Mesothelial cell of epicardium (in vitro differentiated cells): Measurements from ENCODE around the gene OGFOD3. TPM values are rescaled to one million over a fixed set of nuclear protein-coding genes. Genes with fewer than 3 reads are reported as not detected.

Experiments used
- DNase-seq, 2 experiments: peaks; one replicate each; pipeline ENCODE4 v3.0.0; 2021; ENCODE audit warnings: low spot score in 2 of 2; ENCODE audit not compliant: unreplicated experiment in 2 of 2
- H3K27ac Mint-ChIP-seq: 2 replicates; pipeline ENCODE4 v1.8.0; 2021; ENCODE audit warnings: mixed read lengths
- H3K27me3 Mint-ChIP-seq: 2 replicates; pipeline ENCODE4 v1.8.0; 2021; ENCODE audit warnings: low read depth, mixed read lengths
- H3K36me3 Mint-ChIP-seq: 2 replicates; pipeline ENCODE4 v1.8.0; 2021; ENCODE audit warnings: mixed read lengths
- H3K4me1 Mint-ChIP-seq: 2 replicates; pipeline ENCODE4 v1.8.0; 2021; ENCODE audit warnings: mixed read lengths
- H3K4me3 Mint-ChIP-seq: 2 replicates; pipeline ENCODE4 v1.8.0; 2021; ENCODE audit warnings: mild to moderate bottlenecking, moderate library complexity, mixed read lengths
- H3K9me3 Mint-ChIP-seq: 2 replicates; pipeline ENCODE4 v1.8.0; 2021; ENCODE audit warnings: mixed read lengths
- CTCF ChIP-seq: fragments of 200-600 bp; sonication (generic); IDR thresholded peaks from one replicate; pipeline ENCODE4 v1.5.0; 2021; ENCODE audit warnings: antibody characterized with exemption; ENCODE audit not compliant: unreplicated experiment
- total RNA-seq: library from RNA; stranded (reverse); gene quantifications from 3 replicates; pipeline ENCODE4 v1.2.1, GENCODE V29; 2021

OGFOD3 gene
- total RNA-seq, 1 donor from 2014 or later = 36.6 TPM

GRCh38 chr17:82405051-82405450 lies 13.3 kb downstream of the OGFOD3 start:
- no peaks in the 10 kb centered on the region for H3K9me3 Mint-ChIP-seq
- no peak overlapping the region for H3K27ac Mint-ChIP-seq
- peaks cover 27% of the 10 kb centered on the region for H3K36me3 Mint-ChIP-seq
- DNase-seq = no peak
- H3K4me1 Mint-ChIP-seq = no peaks in the 10 kb centered on the region
- H3K4me3 Mint-ChIP-seq = no peak overlapping the region
- no peaks in the 10 kb centered on the region for H3K27me3 Mint-ChIP-seq
- TF ChIP-seq CTCF = no peak

DNA sequence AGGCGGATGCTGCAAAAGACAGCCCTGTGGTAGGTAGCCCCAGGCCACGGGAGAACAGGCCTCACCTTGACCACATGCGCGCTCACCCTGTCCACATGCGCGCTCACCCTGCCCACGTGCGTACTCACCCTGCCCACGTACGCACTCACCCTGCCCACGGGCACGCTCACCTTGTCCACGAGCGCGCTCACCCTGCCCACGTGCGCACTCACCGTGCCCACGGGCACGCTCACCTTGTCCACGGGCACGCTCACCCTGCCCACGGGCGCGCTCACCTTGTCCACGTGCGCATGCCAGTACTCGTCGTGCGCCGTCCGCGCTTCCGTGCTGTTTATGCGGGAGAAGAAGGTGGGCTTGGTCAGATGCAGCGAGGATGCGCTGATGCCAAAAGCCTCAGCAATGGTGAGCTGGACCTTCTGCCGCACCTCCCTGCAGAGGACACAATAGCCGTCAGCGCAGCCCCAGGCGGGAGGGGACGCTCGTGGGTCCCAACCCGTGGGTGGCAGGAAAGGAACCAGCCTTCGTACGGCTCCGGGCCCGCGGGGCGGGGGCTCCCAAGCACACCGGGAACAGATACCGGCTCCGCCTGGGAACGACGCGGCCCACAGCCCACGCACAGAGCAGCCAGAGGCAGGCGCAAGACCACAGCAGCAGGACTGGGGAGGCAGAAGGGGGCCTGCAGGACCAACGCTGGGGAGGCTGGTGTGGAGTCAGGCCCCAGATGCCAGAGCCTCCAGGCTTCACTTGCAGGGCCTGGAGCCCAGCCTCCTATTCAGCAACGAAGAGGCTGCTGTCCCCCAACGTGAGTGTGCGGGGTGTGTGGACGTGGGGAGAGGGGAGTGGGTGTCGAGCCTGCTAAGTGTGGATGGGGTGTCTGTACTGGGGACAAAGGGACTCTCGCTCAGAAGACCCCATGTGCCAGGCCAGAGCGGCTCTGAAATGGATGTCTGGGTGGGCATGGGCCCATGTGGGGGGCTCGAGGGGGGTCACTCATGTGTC lies 14.4 kb downstream of the OGFOD3 start:
- H3K27ac Mint-ChIP-seq = no peak overlapping the region

DNA sequence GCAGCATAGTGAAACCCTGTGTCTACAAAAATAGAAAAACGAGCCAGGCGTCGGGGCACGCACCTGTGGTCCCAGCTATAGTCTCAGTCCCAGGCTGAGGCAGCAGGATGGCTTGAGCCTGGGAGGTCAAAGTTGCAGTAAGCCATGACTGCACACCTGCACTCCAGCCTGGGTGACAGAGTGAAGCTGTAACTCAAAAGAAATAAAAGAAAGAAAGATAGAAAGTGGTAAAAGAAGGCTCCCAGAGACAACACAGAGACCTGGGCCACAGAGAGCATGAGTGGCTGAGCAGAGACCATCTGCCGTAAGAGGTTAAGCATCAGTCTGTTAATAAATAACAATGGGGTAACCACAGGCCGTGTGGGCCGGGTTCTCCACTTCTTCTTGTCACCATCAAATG lies 15.5 kb downstream of the OGFOD3 start:
- Mint-ChIP-seq H3K4me1 (no peaks in the 10 kb centered on the region), H3K9me3 (no peaks in the 10 kb centered on the region), H3K27me3 (no peaks in the 10 kb centered on the region), H3K36me3 (peaks cover 24% of the 10 kb centered on the region), H3K4me3 (no peak overlapping the region), H3K27ac (no peak overlapping the region)
- TF ChIP-seq CTCF = no peak
- DNase-seq = no peak

More for the DNA sequence above, 14.4 kb downstream of the OGFOD3 start:
- no peak for DNase-seq
- Mint-ChIP-seq H3K36me3 (peaks cover 24% of the 10 kb centered on the region), H3K4me3 (no peak overlapping the region), H3K27me3 (no peaks in the 10 kb centered on the region), H3K9me3 (no peaks in the 10 kb centered on the region), H3K4me1 (no peaks in the 10 kb centered on the region)
- no peak for TF ChIP-seq CTCF

DNA sequence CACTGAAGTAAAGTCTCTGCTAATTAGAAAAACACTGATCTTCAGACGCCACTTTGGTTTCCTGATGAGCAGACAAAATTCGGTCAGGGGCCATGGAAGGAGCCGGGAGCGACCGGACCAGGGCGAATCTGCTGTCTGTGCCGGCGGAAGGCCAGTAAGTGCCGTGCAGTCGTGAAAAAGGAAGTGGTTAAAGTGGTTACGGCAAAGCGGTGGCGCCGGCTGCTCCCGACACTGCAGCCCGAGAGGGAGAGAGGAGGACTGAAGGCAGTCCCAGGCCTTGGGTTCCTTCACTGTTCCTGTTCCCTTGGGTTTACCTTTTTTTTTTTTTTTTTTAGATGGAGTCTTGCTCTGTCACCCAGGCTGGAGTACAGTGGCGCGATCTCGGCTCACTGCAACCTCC lies 17.6 kb downstream of the OGFOD3 start:
- Mint-ChIP-seq H3K9me3 (no peaks in the 10 kb centered on the region), H3K36me3 (peaks cover 15% of the 10 kb centered on the region), H3K4me1 (no peaks in the 10 kb centered on the region), H3K4me3 (no peak overlapping the region), H3K27ac (no peak overlapping the region), H3K27me3 (no peaks in the 10 kb centered on the region)
- no peak for DNase-seq
- no peak for TF ChIP-seq CTCF

GRCh38 chr17:82400206-82400605 lies 18.2 kb downstream of the OGFOD3 start:
- Mint-ChIP-seq H3K9me3 (no peaks in the 10 kb centered on the region), H3K4me3 (no peak overlapping the region), H3K27ac (no peak overlapping the region), H3K36me3 (peaks cover 14% of the 10 kb centered on the region), H3K4me1 (no peaks in the 10 kb centered on the region), H3K27me3 (no peaks in the 10 kb centered on the region)
- no peak for TF ChIP-seq CTCF
- DNase-seq = no peak
